GM18502 (cell line): ENCODE results near the gene CRY1.

ENCODE experiments used
- ATAC-seq: cut with Tn5 transposase; IDR thresholded peaks from one replicate; pipeline ENCODE4 v1.9.1; 2021; ENCODE audit warnings: mild to moderate bottlenecking; ENCODE audit not compliant: unreplicated experiment, poor library complexity

Gene CRY1

DNA sequence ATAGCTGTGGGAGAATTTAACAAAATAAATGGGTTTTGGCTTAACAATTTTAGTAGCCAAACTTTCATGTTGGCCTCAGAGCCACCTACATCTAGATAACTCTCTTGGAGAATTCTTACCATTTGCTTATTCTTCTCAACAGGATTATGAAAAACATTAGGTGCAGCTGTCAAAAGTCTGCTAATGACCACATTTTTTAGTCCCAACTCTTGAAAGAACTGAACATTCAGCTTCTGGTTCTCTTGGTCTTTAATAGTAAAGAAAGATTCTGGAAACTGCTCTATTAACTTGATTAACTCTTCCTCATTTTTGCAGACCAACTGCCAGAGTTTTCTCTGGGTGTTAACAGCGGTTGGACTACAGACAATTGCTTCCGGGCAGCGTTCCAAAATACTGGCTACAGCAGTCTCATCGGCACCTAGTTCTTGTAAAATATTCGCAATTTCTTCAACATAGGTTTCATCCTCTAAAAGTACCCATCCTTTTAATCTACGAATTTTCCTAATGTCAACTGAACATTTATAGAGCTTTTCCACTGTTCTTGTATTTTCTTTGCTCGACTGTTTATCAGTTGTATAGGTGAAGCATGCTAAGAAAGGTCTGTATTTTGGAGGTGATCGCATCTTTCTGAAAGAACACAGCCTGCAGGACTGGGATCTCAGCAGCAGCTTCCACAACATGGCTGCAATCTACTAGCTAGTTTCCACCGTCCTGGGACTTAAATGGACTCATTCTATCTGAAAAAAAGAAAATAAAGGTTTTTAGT, 115.1 kb downstream of the CRY1 start:
- no peak for ATAC-seq

DNA sequence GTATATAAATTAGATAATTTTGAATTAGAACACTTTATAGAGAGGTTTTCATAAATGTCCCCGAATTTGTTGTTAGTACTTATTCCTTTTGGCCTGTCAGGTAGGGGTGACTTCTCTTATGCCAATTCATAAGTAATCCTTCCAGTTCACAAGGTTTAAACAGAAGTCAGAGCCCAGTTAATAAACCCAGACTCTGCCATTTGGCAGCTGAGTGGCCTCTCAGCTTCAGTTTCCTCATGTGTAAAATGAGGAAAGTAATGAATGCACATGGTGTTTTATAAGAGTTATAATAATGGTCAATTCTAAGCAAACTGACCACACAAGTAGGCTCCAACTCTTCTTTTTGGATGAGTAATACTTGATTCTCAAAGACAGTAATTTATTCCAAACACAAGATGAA, 116.7 kb downstream of the CRY1 start:
- ATAC-seq, result no peak

- no peak for ATAC-seq
Observed at GRCh38 chr12:106975993-106976658, 117.2 kb downstream of the CRY1 start.

GRCh38 chr12:106975098-106975497, 118.3 kb downstream of the CRY1 start:
- ATAC-seq, result no peak

- peak; percentile 66 for ATAC-seq
Observed at GRCh38 chr12:106974511-106974910, 118.8 kb downstream of the CRY1 start.

DNA sequence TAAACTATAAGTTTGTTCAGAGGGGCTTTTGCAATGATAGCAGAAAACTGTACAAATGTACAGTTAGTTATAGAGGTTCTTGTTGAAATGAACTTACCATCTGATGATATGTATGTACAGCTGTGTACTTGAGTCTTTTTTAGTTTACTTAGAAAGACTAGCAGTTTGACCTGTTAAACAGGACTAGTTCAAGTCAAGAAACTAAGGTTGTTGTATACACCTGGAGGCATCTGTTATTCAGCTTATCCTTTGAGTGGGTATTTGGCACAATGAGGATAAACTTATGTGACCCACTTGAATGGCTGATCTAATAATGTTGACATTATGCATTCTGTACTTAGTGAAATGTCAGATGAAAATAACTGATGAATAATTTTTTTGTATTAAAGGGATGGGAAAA, 119.8 kb downstream of the CRY1 start:
- no peak for ATAC-seq

GRCh38 chr12:106971065-106971464, 122.3 kb downstream of the CRY1 start:
- no peak for ATAC-seq

DNA sequence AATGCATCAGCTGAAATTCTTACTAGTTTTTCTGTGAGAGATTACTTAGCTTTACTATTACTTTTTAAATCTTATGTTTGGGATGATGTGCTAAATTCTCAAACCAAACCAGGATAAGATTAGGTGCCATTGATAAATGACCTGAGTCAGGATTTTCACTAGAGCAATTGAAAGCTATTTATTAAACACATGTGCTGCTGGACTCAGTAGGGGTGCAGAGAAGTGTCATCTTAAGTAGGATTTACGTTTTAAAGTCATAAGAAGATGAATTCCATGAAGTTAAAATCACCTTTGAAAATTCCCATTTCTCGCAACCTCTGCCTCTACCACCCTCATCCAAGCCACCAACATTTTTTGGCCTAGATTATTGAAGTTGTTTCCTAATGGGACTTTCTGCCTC, 128.8 kb downstream of the CRY1 start:
- no peak for ATAC-seq

GRCh38 chr12:106962286-106962685, 131.1 kb downstream of the CRY1 start:
- ATAC-seq, result no peak

DNA sequence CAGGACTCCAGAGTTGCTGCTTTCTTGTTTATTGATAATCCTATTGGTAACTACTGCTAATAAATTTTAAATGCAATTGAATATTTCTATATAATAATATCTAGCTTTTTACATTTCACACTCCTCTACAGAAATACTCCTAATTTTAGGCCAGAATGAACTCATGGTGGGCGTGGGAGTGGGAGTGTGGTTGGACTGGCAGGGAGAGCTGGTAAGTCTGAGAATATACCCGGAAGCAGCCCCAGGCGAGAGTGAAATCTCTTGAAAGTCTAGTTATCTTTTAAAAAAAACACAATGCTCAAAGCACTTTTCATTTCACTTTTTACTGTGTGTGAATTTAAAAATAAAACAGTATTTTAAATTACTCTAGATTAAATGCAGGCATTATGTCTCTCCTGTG, 132.9 kb downstream of the CRY1 start:
- ATAC-seq, result no peak

GRCh38 chr12:106957583-106957982, 135.8 kb downstream of the CRY1 start:
- ATAC-seq, result no peak

GRCh38 chr12:106956048-106956578, 137.2 kb downstream of the CRY1 start:
- ATAC-seq, result peak; percentile 34

DNA sequence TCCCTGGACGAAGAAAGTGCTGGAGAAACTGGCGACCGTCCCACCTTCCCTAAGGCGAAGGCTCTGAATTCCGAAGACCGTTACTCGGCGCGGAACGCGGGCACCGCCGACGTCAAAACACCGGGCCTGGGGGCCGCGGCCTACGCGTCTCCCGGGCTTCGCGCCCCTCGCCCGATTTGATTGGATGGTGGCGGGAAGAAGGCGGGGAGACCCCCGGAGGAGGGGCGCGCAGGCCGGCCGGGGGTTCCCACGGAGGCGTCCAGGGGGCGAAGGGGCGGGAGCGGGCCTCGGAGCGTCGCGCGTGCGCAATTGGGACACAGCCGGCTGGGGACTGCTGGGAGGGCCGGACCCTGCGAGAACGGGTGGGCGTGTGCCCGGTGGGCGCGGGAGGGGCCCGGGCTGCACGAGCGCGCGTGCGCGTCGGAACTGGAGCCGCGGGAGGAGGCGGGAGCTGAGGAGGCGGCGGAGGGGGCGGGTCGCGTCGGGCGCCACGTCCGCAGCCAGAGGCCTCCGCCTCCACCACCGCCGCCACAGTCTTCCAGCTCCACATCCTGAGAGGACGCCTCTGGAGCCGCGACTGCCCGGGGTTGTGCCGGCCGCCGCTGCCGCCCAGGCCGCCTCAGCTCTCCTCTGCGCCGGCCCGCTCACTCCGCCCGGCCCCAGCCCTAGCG, 137.8 kb downstream of the CRY1 start, which contains the start of gene TMEM263:
TMEM263 (plus strand) TSS at position 531 of the 671 bp plus-strand sequence. CDS start 11,210 bp downstream, outside the sequence.
- ATAC-seq, result peak; percentile 82

GRCh38 chr12:106954462-106955376, 138.6 kb downstream of the CRY1 start:
- ATAC-seq, result no peak

GRCh38 chr12:106953352-106954250, 139.7 kb downstream of the CRY1 start:
- no peak for ATAC-seq

DNA sequence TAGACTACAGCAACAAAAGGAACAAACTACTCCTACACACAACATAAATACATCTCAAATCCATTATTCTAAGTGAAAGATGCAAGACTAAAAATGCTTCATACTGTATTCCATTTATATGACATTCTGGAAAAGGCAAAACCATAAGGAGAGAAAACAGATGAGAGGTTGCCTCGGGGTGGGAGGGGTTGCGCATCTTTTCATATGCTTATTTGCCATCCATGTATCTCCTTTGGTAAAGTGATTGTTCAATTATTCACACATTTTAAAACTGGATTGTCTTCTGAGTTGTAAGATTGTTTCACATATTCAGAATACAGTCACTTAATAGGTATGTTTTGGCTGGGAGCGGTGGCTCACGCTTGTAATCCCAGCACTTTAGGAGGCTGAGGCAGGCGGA, 142.8 kb downstream of the CRY1 start:
- no peak for ATAC-seq

DNA sequence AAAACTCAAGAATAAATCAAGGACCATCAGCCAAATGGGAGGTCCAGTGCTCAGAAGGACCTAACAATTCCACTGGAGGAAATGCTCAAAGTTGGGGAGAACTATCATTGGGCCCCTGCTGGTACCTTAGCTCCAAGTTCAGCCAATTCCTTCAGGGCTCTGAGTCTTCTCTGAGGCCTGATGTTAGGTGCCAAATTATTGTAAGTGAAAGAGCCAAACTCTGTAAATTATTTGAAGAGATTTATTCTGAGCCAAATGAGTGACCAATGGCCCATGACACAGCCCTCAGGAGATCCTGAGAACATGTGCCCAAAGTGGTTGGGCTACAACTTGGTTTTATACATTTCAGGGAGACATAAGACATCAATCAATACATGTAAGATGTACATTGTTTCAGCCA, 145.9 kb downstream of the CRY1 start:
- ATAC-seq, result no peak

- no peak for ATAC-seq
Observed at GRCh38 chr12:106945261-106945851, 148.0 kb downstream of the CRY1 start.

DNA sequence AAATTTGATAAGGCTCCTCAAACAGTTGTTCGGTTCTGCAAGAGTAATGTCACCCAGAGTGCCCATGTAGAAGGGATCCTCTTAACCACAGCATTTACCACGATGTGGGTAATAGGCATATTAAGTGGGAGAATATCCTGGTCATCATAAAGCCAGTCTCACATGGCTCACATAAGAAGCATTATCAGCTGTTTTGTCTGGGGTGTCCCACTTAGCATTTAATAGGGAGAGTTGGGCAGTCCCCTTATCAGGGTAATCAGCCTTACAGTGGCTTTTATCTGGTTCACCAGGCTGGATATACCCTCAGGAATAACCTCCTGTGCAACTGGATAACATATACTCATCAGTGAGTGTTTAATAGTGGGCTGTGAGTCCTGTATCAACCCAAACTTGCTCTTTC, 150.6 kb downstream of the CRY1 start:
- ATAC-seq, result no peak
